GM23338 (cell line): Measurements from ENCODE around the gene SLC35D2. TPM values are rescaled to one million over a fixed set of nuclear protein-coding genes. Genes with fewer than 3 reads are reported as not detected.

Experiments used
- ATAC-seq: fragments of 200-7000 bp; cut with Tn5 transposase; 3 replicates; pipeline ENCODE4 v1.9.1; 2020
- DNase-seq: peaks from one replicate; pipeline ENCODE4 v3.0.0-alpha.2; 2015; ENCODE audit warnings: low spot score
- H2AFZ ChIP-seq: fragments of 200-600 bp; sonication (generic); 2 replicates; pipeline ENCODE4 v1.8.0; 2016; ENCODE audit warnings: antibody characterized with exemption, mild to moderate bottlenecking, moderate library complexity
- H3F3A ChIP-seq: fragments of 200-600 bp; sonication (generic); replicated peaks from 2 replicates; pipeline ENCODE4 v1.8.0; 2017; ENCODE audit warnings: antibody characterized with exemption, mixed run types, low read depth
- H3K27ac ChIP-seq: fragments of 200-600 bp; sonication (generic); 2 replicates; pipeline ENCODE4 v1.6.1; 2016; ENCODE audit warnings: low read depth
- H3K27me3 ChIP-seq: fragments of 200-600 bp; sonication (generic); 2 replicates; pipeline ENCODE4 v1.8.0; 2016; ENCODE audit warnings: mild to moderate bottlenecking, mixed run types, moderate library complexity; ENCODE audit not compliant: insufficient read depth
- H3K36me3 ChIP-seq: fragments of 200-600 bp; sonication (generic); 2 replicates; pipeline ENCODE4 v1.8.0; 2016; ENCODE audit warnings: mild to moderate bottlenecking; ENCODE audit not compliant: insufficient read depth
- H3K4me1 ChIP-seq: fragments of 200-600 bp; sonication (generic); 2 replicates; pipeline ENCODE4 v1.8.0; 2016; ENCODE audit warnings: mild to moderate bottlenecking, moderate library complexity; ENCODE audit not compliant: insufficient read depth
- H3K4me2 ChIP-seq: fragments of 200-600 bp; sonication (generic); 2 replicates; pipeline ENCODE4 v1.7.1; 2017; ENCODE audit warnings: mixed run types
- H3K4me3 ChIP-seq: fragments of 200-600 bp; sonication (generic); 2 replicates; pipeline ENCODE4 v1.6.1; 2016; ENCODE audit warnings: mixed run types
- H3K79me2 ChIP-seq: fragments of 200-600 bp; sonication (generic); replicated peaks from 2 replicates; pipeline ENCODE4 v1.8.0; 2017; ENCODE audit warnings: mild to moderate bottlenecking; ENCODE audit not compliant: insufficient read depth
- H3K9me2 ChIP-seq: fragments of 200-600 bp; sonication (generic); 2 replicates; pipeline ENCODE4 v1.8.0; 2017; ENCODE audit not compliant: insufficient read depth
- H4K20me1 ChIP-seq: fragments of 200-600 bp; sonication (generic); replicated peaks from 2 replicates; pipeline ENCODE4 v1.8.0; 2017; ENCODE audit warnings: mild to moderate bottlenecking; ENCODE audit not compliant: insufficient read depth
- H3K27ac Mint-ChIP-seq: 2 replicates; pipeline ENCODE4 v1.8.0; 2020; ENCODE audit warnings: inconsistent platforms, mild to moderate bottlenecking, moderate library complexity, mixed read lengths
- H3K27me3 Mint-ChIP-seq: 3 replicates; pipeline ENCODE4 v1.8.0; 2022; ENCODE audit warnings: low read depth, mild to moderate bottlenecking, moderate library complexity, mixed read lengths, inconsistent platforms; ENCODE audit not compliant: insufficient read depth, poor library complexity
- H3K36me3 Mint-ChIP-seq: 3 replicates; pipeline ENCODE4 v1.8.0; 2021; ENCODE audit warnings: low read depth, mild to moderate bottlenecking, inconsistent platforms, moderate library complexity, mixed read lengths
- H3K4me1 Mint-ChIP-seq: 3 replicates; pipeline ENCODE4 v1.8.0; 2020; ENCODE audit warnings: mild to moderate bottlenecking, inconsistent platforms, mixed read lengths
- H3K4me3 Mint-ChIP-seq: 3 replicates; pipeline ENCODE4 v1.8.0; 2021; ENCODE audit warnings: moderate library complexity, mild to moderate bottlenecking, inconsistent platforms, mixed read lengths
- H3K9me3 Mint-ChIP-seq: 3 replicates; pipeline ENCODE4 v1.8.0; 2020; ENCODE audit warnings: moderate library complexity, mild to moderate bottlenecking, inconsistent platforms, mixed read lengths
- EZH2phosphoT487 ChIP-seq: fragments of 200-600 bp; sonication (generic); IDR thresholded peaks from one replicate; pipeline ENCODE4 v1.8.1; 2018; ENCODE audit warnings: antibody characterized with exemption; ENCODE audit not compliant: unreplicated experiment
- NANOG ChIP-seq: IDR thresholded peaks from 2 replicates; pipeline ENCODE4 v1.6.1; 2016; ENCODE audit warnings: antibody characterized with exemption, borderline replicate concordance
- POLR2AphosphoS5 ChIP-seq: IDR thresholded peaks from 2 replicates; pipeline ENCODE4 v1.6.1; 2016; ENCODE audit warnings: antibody characterized with exemption, low read depth
- ZNF114 ChIP-seq: fragments of 250-450 bp; sonication (Bioruptor Pico); IDR thresholded peaks from 2 replicates; pipeline ENCODE4 v1.5.0; 2020; ENCODE audit warnings: mild to moderate bottlenecking, moderate library complexity
- ZNF331 ChIP-seq: fragments of 250-450 bp; sonication (Bioruptor Pico); IDR thresholded peaks from 2 replicates; pipeline ENCODE4 v1.5.0; 2020; ENCODE audit warnings: low read depth, mild to moderate bottlenecking, moderate library complexity
- polyA plus RNA-seq: library from polyadenylated mRNA; unstranded; fragments of >200 nt; fragmentation: Nextera tagmentation; extraction: Ambion mirVana; gene quantifications from 2 replicates; pipeline ENCODE4 v1.2.1, GENCODE V29; 2016
- total RNA-seq: library from RNA; depleted of rRNA; stranded (reverse); fragments of >200 nt; shearing (Covaris generic); gene quantifications from 2 replicates; pipeline ENCODE4 v1.2.3, GENCODE V29; 2014
- TF ChIP-seq, protein P1 (sequence below): IDR thresholded peaks from 2 replicates; pipeline ENCODE4 v1.6.1; 2016; ENCODE audit warnings: antibody characterized with exemption
- TF ChIP-seq, protein P2 (sequence below): IDR thresholded peaks from one replicate; pipeline ENCODE4 v1.6.1; 2018; ENCODE audit warnings: antibody characterized with exemption; ENCODE audit not compliant: unreplicated experiment
- TF ChIP-seq, protein P3 (sequence below): fragments of 250-450 bp; sonication (Bioruptor Pico); IDR thresholded peaks from 2 replicates; pipeline ENCODE4 v1.5.0; 2020; ENCODE audit warnings: mild to moderate bottlenecking, moderate library complexity

The SLC35D2 gene
- total and polyA plus RNA-seq, 2 experiments from 2014 or later, result 8.2 to 14.4 TPM

DNA sequence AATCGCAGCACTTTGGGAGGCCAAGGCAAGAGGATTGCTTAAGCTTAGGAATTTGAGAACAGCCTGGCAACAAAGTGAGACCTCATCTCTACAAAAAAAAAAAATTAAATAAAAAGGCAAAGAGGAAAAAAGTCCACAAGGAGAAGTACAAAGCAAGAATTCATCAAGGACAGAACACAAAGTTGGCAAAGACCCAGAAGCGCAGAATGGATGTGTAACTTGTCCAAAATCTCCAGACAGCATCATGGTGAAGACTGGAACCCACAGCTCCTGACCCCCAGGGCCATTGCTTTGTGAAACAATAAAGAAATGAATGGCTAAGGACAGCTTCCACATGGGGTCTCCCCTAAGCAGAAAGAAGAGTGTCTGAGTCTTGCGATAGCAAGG lies 89.4 kb downstream of the SLC35D2 start:
- H3F3A ChIP-seq, result no peaks in the 10 kb centered on the region
- H3K27ac Mint-ChIP-seq, result no peak overlapping the region
- TF ChIP-seq ZNF331 (no peak), NANOG (no peak), EZH2phosphoT487 (no peak)
- TF ChIP-seq, protein P1, sequence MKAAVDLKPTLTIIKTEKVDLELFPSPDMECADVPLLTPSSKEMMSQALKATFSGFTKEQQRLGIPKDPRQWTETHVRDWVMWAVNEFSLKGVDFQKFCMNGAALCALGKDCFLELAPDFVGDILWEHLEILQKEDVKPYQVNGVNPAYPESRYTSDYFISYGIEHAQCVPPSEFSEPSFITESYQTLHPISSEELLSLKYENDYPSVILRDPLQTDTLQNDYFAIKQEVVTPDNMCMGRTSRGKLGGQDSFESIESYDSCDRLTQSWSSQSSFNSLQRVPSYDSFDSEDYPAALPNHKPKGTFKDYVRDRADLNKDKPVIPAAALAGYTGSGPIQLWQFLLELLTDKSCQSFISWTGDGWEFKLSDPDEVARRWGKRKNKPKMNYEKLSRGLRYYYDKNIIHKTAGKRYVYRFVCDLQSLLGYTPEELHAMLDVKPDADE, result no peak
- TF ChIP-seq, protein P2, sequence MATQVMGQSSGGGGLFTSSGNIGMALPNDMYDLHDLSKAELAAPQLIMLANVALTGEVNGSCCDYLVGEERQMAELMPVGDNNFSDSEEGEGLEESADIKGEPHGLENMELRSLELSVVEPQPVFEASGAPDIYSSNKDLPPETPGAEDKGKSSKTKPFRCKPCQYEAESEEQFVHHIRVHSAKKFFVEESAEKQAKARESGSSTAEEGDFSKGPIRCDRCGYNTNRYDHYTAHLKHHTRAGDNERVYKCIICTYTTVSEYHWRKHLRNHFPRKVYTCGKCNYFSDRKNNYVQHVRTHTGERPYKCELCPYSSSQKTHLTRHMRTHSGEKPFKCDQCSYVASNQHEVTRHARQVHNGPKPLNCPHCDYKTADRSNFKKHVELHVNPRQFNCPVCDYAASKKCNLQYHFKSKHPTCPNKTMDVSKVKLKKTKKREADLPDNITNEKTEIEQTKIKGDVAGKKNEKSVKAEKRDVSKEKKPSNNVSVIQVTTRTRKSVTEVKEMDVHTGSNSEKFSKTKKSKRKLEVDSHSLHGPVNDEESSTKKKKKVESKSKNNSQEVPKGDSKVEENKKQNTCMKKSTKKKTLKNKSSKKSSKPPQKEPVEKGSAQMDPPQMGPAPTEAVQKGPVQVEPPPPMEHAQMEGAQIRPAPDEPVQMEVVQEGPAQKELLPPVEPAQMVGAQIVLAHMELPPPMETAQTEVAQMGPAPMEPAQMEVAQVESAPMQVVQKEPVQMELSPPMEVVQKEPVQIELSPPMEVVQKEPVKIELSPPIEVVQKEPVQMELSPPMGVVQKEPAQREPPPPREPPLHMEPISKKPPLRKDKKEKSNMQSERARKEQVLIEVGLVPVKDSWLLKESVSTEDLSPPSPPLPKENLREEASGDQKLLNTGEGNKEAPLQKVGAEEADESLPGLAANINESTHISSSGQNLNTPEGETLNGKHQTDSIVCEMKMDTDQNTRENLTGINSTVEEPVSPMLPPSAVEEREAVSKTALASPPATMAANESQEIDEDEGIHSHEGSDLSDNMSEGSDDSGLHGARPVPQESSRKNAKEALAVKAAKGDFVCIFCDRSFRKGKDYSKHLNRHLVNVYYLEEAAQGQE, result no peak
- peaks cover 10% of the 10 kb centered on the region; the same call in 2 of the 3 replicates for H3K9me3 Mint-ChIP-seq
- no peaks in the 10 kb centered on the region for H3K36me3 ChIP-seq
- H3K27ac ChIP-seq, result no peak overlapping the region
- DNase-seq (no peak), ATAC-seq (no peak)
- H4K20me1 ChIP-seq, result no peaks in the 10 kb centered on the region
- peaks cover 9% of the 10 kb centered on the region; the same call in 1 of the 2 replicates for H3K9me2 ChIP-seq
- no peak overlapping the region for H3K4me3 Mint-ChIP-seq
- H2AFZ ChIP-seq, result peak overlapping the region; percentile 49; the same call in 1 of the 2 replicates
- H3K27me3 ChIP-seq, result no peaks in the 10 kb centered on the region
- no peak overlapping the region for H3K4me2 ChIP-seq
- H3K4me1 ChIP-seq, result peaks cover 14% of the 10 kb centered on the region
- H3K79me2 ChIP-seq, result no peaks in the 10 kb centered on the region
- peaks cover 7% of the 10 kb centered on the region for H3K27me3 Mint-ChIP-seq
- H3K36me3 Mint-ChIP-seq, result peaks cover 13% of the 10 kb centered on the region
- no peak overlapping the region for H3K4me3 ChIP-seq
- peaks cover 10% of the 10 kb centered on the region for H3K4me1 Mint-ChIP-seq

DNA sequence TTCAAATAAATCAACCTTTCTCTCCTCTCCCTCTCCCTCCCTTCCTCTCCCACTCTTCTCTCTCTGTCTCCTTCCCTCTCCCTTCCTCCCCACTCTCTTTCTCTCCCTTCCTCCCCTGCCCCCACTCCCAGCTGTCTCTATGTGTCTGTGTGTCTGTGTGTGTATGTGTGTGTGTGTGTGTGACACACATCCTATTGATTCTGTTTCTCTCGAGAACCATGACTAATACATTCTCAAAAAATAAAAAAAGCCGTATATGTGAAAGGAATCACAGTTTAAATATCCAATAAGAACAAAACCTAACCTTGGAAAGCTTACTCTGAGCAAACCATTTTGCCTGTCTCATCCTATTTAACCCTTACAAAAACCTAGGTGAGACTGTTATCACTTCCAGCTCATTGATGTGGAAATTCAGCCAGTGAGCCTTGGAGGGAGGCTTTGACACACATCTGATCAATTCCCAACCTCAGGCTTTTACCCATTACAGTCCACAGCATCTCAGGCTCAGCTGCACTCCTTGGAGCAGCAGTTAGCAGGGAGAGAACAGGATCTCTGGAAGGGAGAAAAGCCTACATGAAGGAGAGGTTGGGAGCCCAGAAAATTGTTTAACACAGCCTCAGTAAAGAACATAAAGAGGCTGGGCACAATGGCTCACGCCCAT lies 89.9 kb downstream of the SLC35D2 start:
- Histone ChIP-seq H3K36me3 (no peaks in the 10 kb centered on the region), H3K9me2 (peaks cover 9% of the 10 kb centered on the region; the same call in 1 of the 2 replicates), H3K79me2 (no peaks in the 10 kb centered on the region), H3K4me1 (peaks cover 19% of the 10 kb centered on the region), H4K20me1 (no peaks in the 10 kb centered on the region), H3F3A (no peaks in the 10 kb centered on the region), H3K4me2 (no peak overlapping the region), H3K27me3 (no peaks in the 10 kb centered on the region), H2AFZ (peak overlapping the region; percentile 49; the same call in 1 of the 2 replicates), H3K27ac (no peak overlapping the region), H3K4me3 (no peak overlapping the region)
- Mint-ChIP-seq H3K4me1 (peaks cover 14% of the 10 kb centered on the region), H3K9me3 (peaks cover 10% of the 10 kb centered on the region; the same call in 2 of the 3 replicates), H3K4me3 (no peak overlapping the region), H3K27ac (no peak overlapping the region), H3K27me3 (peaks cover 7% of the 10 kb centered on the region), H3K36me3 (peaks cover 13% of the 10 kb centered on the region)
- peak; percentile 18 for DNase-seq
- no peak; the same call in 2 of the 3 replicates for ATAC-seq
- no peak for TF ChIP-seq ZNF331
- TF ChIP-seq ZNF114, result no peak
- no peak for TF ChIP-seq POLR2AphosphoS5
- TF ChIP-seq, protein P1, result no peak
- TF ChIP-seq, protein P3, sequence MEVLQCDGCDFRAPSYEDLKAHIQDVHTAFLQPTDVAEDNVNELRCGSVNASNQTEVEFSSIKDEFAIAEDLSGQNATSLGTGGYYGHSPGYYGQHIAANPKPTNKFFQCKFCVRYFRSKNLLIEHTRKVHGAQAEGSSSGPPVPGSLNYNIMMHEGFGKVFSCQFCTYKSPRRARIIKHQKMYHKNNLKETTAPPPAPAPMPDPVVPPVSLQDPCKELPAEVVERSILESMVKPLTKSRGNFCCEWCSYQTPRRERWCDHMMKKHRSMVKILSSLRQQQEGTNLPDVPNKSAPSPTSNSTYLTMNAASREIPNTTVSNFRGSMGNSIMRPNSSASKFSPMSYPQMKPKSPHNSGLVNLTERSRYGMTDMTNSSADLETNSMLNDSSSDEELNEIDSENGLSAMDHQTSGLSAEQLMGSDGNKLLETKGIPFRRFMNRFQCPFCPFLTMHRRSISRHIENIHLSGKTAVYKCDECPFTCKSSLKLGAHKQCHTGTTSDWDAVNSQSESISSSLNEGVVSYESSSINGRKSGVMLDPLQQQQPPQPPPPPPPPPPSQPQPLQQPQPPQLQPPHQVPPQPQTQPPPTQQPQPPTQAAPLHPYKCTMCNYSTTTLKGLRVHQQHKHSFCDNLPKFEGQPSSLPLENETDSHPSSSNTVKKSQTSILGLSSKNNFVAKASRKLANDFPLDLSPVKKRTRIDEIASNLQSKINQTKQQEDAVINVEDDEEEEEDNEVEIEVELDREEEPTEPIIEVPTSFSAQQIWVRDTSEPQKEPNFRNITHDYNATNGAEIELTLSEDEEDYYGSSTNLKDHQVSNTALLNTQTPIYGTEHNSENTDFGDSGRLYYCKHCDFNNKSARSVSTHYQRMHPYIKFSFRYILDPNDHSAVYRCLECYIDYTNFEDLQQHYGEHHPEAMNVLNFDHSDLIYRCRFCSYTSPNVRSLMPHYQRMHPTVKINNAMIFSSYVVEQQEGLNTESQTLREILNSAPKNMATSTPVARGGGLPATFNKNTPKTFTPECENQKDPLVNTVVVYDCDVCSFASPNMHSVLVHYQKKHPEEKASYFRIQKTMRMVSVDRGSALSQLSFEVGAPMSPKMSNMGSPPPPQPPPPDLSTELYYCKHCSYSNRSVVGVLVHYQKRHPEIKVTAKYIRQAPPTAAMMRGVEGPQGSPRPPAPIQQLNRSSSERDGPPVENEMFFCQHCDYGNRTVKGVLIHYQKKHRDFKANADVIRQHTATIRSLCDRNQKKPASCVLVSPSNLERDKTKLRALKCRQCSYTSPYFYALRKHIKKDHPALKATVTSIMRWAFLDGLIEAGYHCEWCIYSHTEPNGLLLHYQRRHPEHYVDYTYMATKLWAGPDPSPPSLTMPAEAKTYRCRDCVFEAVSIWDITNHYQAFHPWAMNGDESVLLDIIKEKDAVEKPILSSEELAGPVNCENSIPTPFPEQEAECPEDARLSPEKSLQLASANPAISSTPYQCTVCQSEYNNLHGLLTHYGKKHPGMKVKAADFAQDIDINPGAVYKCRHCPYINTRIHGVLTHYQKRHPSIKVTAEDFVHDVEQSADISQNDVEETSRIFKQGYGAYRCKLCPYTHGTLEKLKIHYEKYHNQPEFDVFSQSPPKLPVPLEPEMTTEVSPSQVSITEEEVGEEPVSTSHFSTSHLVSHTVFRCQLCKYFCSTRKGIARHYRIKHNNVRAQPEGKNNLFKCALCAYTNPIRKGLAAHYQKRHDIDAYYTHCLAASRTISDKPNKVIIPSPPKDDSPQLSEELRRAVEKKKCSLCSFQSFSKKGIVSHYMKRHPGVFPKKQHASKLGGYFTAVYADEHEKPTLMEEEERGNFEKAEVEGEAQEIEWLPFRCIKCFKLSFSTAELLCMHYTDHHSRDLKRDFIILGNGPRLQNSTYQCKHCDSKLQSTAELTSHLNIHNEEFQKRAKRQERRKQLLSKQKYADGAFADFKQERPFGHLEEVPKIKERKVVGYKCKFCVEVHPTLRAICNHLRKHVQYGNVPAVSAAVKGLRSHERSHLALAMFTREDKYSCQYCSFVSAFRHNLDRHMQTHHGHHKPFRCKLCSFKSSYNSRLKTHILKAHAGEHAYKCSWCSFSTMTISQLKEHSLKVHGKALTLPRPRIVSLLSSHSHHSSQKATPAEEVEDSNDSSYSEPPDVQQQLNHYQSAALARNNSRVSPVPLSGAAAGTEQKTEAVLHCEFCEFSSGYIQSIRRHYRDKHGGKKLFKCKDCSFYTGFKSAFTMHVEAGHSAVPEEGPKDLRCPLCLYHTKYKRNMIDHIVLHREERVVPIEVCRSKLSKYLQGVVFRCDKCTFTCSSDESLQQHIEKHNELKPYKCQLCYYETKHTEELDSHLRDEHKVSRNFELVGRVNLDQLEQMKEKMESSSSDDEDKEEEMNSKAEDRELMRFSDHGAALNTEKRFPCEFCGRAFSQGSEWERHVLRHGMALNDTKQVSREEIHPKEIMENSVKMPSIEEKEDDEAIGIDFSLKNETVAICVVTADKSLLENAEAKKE (CRISPR knock-in tag), result no peak
- TF ChIP-seq NANOG, result no peak
- TF ChIP-seq EZH2phosphoT487, result no peak
